ENCODE data around the gene C19orf85.

The C19orf85 gene

DNA sequence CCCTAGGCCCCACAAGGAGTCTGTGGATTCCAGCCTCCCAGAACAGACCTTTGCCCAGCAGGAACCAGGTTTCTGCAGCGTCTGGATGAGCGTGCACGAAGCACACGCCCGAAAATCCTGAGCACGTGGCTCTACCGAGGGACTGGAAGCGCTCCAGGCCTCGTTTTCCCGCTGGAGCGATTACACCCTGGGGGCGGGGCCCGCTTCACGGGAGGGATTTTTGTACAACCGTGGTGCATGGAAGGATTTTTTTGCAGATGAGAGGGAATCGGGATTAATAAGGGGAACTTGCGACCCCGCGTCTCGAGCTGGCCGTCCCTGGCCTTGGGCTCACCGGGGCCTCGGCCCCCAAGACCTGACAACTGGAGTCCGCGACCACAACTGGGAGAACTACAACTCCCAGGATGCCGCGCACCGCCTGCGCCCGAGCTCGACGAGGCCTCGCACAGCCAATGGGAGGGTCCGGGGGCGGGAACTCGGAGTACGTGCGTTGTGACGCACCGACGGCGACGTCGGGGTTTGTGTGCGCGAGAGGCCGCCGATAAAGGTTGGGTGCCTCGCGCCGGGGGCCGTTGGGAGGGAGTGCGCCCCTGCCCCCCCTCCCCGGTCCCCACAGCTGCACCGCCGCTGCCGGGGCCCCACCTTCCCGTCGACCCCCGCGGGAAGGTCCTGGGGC, 11.7 kb upstream of the C19orf85 start, which contains the start of gene ZNF628 (continued):
- TF ChIP-seq, protein P1, sequence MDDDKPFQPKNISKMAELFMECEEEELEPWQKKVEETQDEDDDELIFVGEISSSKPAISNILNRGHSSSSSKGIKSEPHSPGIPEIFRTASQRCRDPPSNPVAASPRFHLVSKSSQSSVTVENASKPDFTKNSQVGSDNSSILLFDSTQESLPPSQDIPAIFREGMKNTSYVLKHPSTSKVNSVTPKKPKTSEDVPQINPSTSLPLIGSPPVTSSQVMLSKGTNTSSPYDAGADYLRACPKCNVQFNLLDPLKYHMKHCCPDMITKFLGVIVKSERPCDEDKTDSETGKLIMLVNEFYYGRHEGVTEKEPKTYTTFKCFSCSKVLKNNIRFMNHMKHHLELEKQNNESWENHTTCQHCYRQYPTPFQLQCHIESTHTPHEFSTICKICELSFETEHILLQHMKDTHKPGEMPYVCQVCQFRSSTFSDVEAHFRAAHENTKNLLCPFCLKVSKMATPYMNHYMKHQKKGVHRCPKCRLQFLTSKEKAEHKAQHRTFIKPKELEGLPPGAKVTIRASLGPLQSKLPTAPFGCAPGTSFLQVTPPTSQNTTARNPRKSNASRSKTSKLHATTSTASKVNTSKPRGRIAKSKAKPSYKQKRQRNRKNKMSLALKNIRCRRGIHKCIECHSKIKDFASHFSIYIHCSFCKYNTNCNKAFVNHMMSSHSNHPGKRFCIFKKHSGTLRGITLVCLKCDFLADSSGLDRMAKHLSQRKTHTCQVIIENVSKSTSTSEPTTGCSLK (tag by site-specific recombination; IDR thresholded peaks at IDR 0.05), result no peak
- TF ChIP-seq ZNF114 (tag by site-specific recombination; IDR thresholded peaks at IDR 0.05), result no peak
- no peak for TF ChIP-seq ZNF354C (tag by site-specific recombination; IDR thresholded peaks at IDR 0.05; ENCODE audit: borderline replicate concordance, low read depth)
- TF ChIP-seq OSR2 (tag by site-specific recombination; IDR thresholded peaks at IDR 0.05), result no peak
- peak; percentile 95 for TF ChIP-seq ZXDB (tag by site-specific recombination; IDR thresholded peaks at IDR 0.05)
- TF ChIP-seq ZNF274 (IDR thresholded peaks at IDR 0.05; ENCODE audit: low read length), result no peak
- TF ChIP-seq ZNF274 (tag by site-specific recombination; IDR thresholded peaks at IDR 0.05; ENCODE audit: borderline replicate concordance), result no peak
- no peak for TF ChIP-seq ZNF514 (tag by site-specific recombination; IDR thresholded peaks at IDR 0.05)
- TF ChIP-seq, protein P2, sequence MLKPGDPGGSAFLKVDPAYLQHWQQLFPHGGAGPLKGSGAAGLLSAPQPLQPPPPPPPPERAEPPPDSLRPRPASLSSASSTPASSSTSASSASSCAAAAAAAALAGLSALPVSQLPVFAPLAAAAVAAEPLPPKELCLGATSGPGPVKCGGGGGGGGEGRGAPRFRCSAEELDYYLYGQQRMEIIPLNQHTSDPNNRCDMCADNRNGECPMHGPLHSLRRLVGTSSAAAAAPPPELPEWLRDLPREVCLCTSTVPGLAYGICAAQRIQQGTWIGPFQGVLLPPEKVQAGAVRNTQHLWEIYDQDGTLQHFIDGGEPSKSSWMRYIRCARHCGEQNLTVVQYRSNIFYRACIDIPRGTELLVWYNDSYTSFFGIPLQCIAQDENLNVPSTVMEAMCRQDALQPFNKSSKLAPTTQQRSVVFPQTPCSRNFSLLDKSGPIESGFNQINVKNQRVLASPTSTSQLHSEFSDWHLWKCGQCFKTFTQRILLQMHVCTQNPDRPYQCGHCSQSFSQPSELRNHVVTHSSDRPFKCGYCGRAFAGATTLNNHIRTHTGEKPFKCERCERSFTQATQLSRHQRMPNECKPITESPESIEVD (tag by site-specific recombination; IDR thresholded peaks at IDR 0.05), result no peak
- TF ChIP-seq, protein P3, sequence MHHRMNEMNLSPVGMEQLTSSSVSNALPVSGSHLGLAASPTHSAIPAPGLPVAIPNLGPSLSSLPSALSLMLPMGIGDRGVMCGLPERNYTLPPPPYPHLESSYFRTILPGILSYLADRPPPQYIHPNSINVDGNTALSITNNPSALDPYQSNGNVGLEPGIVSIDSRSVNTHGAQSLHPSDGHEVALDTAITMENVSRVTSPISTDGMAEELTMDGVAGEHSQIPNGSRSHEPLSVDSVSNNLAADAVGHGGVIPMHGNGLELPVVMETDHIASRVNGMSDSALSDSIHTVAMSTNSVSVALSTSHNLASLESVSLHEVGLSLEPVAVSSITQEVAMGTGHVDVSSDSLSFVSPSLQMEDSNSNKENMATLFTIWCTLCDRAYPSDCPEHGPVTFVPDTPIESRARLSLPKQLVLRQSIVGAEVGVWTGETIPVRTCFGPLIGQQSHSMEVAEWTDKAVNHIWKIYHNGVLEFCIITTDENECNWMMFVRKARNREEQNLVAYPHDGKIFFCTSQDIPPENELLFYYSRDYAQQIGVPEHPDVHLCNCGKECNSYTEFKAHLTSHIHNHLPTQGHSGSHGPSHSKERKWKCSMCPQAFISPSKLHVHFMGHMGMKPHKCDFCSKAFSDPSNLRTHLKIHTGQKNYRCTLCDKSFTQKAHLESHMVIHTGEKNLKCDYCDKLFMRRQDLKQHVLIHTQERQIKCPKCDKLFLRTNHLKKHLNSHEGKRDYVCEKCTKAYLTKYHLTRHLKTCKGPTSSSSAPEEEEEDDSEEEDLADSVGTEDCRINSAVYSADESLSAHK (tag by site-specific recombination; IDR thresholded peaks at IDR 0.05), result no peak; the same call in 1 of the 2 replicates
- TF ChIP-seq, protein P4, sequence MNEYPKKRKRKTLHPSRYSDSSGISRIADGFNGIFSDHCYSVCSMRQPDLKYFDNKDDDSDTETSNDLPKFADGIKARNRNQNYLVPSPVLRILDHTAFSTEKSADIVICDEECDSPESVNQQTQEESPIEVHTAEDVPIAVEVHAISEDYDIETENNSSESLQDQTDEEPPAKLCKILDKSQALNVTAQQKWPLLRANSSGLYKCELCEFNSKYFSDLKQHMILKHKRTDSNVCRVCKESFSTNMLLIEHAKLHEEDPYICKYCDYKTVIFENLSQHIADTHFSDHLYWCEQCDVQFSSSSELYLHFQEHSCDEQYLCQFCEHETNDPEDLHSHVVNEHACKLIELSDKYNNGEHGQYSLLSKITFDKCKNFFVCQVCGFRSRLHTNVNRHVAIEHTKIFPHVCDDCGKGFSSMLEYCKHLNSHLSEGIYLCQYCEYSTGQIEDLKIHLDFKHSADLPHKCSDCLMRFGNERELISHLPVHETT (tag by site-specific recombination; IDR thresholded peaks at IDR 0.05), result no peak
- TF ChIP-seq ZNF391 (tag by site-specific recombination; IDR thresholded peaks at IDR 0.05; ENCODE audit: borderline replicate concordance, low read depth), result peak; percentile 65; the same call in 1 of the 2 replicates
- TF ChIP-seq ZNF214 (tag by site-specific recombination; IDR thresholded peaks at IDR 0.05; ENCODE audit: borderline replicate concordance), result no peak
- no peak for TF ChIP-seq ZNF223 (tag by site-specific recombination; IDR thresholded peaks at IDR 0.05)
- TF ChIP-seq, protein P5, sequence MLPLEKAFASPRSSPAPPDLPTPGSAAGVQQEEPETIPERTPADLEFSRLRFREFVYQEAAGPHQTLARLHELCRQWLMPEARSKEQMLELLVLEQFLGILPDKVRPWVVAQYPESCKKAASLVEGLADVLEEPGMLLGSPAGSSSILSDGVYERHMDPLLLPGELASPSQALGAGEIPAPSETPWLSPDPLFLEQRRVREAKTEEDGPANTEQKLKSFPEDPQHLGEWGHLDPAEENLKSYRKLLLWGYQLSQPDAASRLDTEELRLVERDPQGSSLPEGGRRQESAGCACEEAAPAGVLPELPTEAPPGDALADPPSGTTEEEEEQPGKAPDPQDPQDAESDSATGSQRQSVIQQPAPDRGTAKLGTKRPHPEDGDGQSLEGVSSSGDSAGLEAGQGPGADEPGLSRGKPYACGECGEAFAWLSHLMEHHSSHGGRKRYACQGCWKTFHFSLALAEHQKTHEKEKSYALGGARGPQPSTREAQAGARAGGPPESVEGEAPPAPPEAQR (tag by site-specific recombination; IDR thresholded peaks at IDR 0.05), result no peak
- TF ChIP-seq, protein P6, sequence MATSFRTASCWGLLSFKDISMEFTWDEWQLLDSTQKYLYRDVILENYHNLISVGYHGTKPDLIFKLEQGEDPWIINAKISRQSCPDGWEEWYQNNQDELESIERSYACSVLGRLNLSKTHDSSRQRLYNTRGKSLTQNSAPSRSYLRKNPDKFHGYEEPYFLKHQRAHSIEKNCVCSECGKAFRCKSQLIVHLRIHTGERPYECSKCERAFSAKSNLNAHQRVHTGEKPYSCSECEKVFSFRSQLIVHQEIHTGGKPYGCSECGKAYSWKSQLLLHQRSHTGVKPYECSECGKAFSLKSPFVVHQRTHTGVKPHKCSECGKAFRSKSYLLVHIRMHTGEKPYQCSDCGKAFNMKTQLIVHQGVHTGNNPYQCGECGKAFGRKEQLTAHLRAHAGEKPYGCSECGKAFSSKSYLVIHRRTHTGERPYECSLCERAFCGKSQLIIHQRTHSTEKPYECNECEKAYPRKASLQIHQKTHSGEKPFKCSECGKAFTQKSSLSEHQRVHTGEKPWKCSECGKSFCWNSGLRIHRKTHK (tag by site-specific recombination; IDR thresholded peaks at IDR 0.05), result no peak
- TF ChIP-seq ZSCAN16 (tag by site-specific recombination; IDR thresholded peaks at IDR 0.05), result no peak
- TF ChIP-seq, protein P7, sequence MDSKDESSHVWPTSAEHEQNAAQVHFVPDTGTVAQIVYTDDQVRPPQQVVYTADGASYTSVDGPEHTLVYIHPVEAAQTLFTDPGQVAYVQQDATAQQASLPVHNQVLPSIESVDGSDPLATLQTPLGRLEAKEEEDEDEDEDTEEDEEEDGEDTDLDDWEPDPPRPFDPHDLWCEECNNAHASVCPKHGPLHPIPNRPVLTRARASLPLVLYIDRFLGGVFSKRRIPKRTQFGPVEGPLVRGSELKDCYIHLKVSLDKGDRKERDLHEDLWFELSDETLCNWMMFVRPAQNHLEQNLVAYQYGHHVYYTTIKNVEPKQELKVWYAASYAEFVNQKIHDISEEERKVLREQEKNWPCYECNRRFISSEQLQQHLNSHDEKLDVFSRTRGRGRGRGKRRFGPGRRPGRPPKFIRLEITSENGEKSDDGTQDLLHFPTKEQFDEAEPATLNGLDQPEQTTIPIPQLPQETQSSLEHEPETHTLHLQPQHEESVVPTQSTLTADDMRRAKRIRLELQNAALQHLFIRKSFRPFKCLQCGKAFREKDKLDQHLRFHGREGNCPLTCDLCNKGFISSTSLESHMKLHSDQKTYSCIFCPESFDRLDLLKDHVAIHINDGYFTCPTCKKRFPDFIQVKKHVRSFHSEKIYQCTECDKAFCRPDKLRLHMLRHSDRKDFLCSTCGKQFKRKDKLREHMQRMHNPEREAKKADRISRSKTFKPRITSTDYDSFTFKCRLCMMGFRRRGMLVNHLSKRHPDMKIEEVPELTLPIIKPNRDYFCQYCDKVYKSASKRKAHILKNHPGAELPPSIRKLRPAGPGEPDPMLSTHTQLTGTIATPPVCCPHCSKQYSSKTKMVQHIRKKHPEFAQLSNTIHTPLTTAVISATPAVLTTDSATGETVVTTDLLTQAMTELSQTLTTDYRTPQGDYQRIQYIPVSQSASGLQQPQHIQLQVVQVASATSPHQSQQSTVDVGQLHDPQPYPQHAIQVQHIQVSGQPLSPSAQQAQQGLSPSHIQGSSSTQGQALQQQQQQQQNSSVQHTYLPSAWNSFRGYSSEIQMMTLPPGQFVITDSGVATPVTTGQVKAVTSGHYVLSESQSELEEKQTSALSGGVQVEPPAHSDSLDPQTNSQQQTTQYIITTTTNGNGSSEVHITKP (tag by site-specific recombination; IDR thresholded peaks at IDR 0.05), result peak; percentile 68
- no peak for TF ChIP-seq ZNF157 (tag by site-specific recombination; IDR thresholded peaks at IDR 0.05)
- TF ChIP-seq ZNF529 (tag by site-specific recombination; IDR thresholded peaks at IDR 0.05; ENCODE audit: insufficient replicate concordance), result no peak
- no peak for TF ChIP-seq ZNF239 (tag by site-specific recombination; IDR thresholded peaks at IDR 0.05)
- no peak for TF ChIP-seq MEIS1 (CRISPR knock-in tag; IDR thresholded peaks at IDR 0.05; ENCODE audit: borderline replicate concordance)
- no peak for TF ChIP-seq ZNF548 (tag by site-specific recombination; IDR thresholded peaks at IDR 0.05)
- TF ChIP-seq ZNF768 (tag by site-specific recombination; IDR thresholded peaks at IDR 0.05), result no peak
- peak; percentile 79 for TF ChIP-seq ZBTB8A (tag by site-specific recombination; IDR thresholded peaks at IDR 0.05)
